Skin epidermis (tissue), 12 donors: ENCODE results near the gene TRAIP.
"Not testable (repeated sequence)": the region's sequence is repeated elsewhere in the genome, so short reads cannot be mapped to it uniquely, and the experiment has no call there.

Experiments used
- H3K27ac ChIP-seq, 21 experiments: fragments of 200-600 bp; sonication (generic) in 11 of 21; one replicate each; pipeline ENCODE4 v1.5.0; 2020; ENCODE audit warnings: mild to moderate bottlenecking in 3 of 21, inconsistent platforms in 2 of 21, moderate library complexity in 2 of 21
- H3K4me3 ChIP-seq, 7 experiments: fragments of 200-600 bp; sonication (generic) in 2 of 7; one replicate each; pipeline ENCODE4 v1.5.0; 2020; ENCODE audit warnings: inconsistent platforms in 2 of 7, mild to moderate bottlenecking in 2 of 7, moderate library complexity in 1 of 7

TRAIP gene, protein sequence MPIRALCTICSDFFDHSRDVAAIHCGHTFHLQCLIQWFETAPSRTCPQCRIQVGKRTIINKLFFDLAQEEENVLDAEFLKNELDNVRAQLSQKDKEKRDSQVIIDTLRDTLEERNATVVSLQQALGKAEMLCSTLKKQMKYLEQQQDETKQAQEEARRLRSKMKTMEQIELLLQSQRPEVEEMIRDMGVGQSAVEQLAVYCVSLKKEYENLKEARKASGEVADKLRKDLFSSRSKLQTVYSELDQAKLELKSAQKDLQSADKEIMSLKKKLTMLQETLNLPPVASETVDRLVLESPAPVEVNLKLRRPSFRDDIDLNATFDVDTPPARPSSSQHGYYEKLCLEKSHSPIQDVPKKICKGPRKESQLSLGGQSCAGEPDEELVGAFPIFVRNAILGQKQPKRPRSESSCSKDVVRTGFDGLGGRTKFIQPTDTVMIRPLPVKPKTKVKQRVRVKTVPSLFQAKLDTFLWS

GRCh38 chr3:49856181-49857005 lies at the start of gene TRAIP:
Gene TRAIP, minus strand, starts transcription at chr3:49856564. Its CDS starts 111 bp downstream, at chr3:49856453.
- H3K27ac ChIP-seq: peak within 1 kb of the TSS in 20 of 21 experiments; percentile 2 to 84 (median 62)
- H3K4me3 ChIP-seq: peak within 1 kb of the TSS; percentile 38 to 70 (median 54)

DNA sequence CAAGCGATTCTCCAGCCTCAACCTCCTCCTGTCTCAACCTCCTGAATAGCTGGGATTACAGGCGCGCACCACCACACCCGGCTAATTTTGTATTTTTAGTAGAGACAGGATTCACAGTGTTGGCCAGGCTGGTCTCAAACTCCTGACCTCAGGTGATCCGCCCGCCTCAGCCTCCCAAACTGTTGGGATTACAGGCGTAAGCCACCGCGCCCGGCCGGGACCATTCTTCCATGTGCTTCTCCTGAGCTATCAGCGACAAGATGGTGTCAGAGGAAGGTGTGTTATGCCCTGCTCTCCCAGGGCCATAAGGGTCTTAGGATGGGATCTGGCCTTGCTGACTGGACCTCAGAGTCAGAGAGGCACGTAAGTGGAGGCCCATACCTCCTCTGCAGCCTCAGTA lies 48.1 kb upstream of the TRAIP start:
- peak overlapping the region in 10 of 21 experiments; percentile 11 to 84 (median 70) for H3K27ac ChIP-seq
- not testable (repeated sequence) for H3K4me3 ChIP-seq

DNA sequence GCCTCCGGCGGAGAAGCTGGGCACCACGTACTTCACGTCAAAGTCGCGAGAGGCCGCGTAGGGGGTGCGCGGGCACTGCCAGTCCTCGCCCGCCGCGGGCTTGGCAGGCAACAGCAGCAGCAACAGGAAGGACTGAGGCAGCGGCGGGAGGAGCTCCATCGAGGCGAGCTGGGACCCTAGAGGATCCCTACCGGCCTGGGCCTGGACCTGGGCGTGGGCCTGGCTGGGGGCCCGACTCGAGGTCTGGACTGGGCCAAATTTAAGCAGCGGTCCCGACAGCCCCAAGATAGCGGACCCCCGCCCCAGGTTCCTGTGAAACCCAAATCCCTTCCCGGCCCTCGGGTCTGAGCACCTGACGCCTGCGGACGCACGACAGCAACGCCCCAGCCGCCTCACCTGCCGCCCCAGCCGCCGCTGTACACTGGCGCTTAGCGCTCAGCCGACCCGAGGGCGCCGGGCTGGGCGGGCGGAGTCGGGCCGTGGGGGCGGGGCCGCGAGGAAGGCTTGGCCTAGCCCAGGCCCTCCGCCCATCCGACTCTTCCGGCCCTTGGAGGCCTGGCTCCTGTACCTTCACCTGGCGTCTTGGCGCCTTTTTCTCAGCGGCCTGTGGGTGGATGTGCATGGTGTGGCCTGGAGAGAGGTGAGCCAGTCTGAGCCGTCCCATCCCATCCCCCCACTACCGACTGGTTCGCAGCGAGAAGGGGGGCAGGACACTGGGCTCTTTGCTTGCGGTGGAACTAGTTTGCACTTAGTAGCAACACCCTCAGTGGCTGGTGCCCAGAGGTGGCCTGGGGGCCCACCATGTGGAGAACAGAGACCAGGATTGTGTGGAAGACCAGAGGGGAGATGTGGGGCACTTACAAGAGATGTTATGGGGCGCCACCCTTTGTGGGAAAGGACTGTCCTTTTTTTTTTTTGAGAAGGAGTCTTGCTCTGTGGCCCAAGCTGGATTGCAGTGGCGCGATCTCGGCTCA lies 47.4 kb upstream of the TRAIP start, which contains the start of gene MST1R:
Gene MST1R, minus strand, starts transcription at position 423 of the 974 bp plus-strand sequence. Its CDS starts 264 bp downstream, at position 159.
- H3K27ac ChIP-seq: peak within 1 kb of the TSS in 18 of 21 experiments; percentile 1 to 84 (median 75)
- H3K4me3 ChIP-seq: peak within 1 kb of the TSS; percentile 15 to 40 (median 26)

GRCh38 chr3:49902511-49903345 lies 46.4 kb upstream of the TRAIP start:
- peak overlapping the region; percentile 15 to 40 (median 26) for H3K4me3 ChIP-seq
- H3K27ac ChIP-seq: peak overlapping the region in 18 of 21 experiments; percentile 1 to 91 (median 75)

GRCh38 chr3:49901366-49902339 lies 45.3 kb upstream of the TRAIP start:
- Histone ChIP-seq H3K4me3 (peak overlapping the region in 4 of 7 experiments; percentile 9 to 40 (median 26)), H3K27ac (peak overlapping the region in 19 of 21 experiments; percentile 15 to 91 (median 77))

- Histone ChIP-seq H3K4me3 (peak overlapping the region in 2 of 7 experiments; percentile 15 to 36), H3K27ac (peak overlapping the region; percentile 11 to 91 (median 76))
These were observed 44.3 kb upstream of the TRAIP start for GRCh38 chr3:49900491-49901153.

- H3K4me3 ChIP-seq: peak overlapping the region in 1 of 7 experiments; percentile 36
These were observed 43.5 kb upstream of the TRAIP start for GRCh38 chr3:49899815-49900214.

GRCh38 chr3:49898991-49899390 lies 42.6 kb upstream of the TRAIP start:
- Histone ChIP-seq H3K27ac (peak overlapping the region in 3 of 21 experiments; percentile 18 to 28 (median 23)), H3K4me3 (no peak overlapping the region)

More at GRCh38 chr3:49899815-49900214, 43.5 kb upstream of the TRAIP start:
- peak overlapping the region in 14 of 21 experiments; percentile 3 to 91 (median 79) for H3K27ac ChIP-seq

DNA sequence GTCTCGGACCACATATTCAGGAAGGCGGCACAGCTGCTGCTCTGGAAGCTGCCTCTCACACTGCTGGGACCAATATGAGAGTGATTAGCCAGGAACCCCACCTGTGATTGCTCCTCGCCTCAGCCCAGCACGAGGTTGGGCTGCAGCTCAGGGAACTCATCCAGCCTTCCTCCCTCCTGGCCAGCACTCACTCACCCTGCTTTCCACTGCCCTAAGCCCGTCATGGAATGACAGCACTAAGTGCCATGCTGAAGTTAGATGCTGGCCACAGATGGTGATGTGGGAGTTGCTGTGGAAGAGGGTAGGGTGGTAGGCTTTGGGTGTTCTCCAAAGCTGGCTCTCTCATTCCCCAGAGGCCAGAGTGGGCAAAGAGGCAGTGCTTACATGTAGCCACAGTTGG lies 40.0 kb upstream of the TRAIP start:
- Histone ChIP-seq H3K27ac (no peak overlapping the region), H3K4me3 (no peak overlapping the region)

GRCh38 chr3:49895791-49896190 lies 39.4 kb upstream of the TRAIP start:
- Histone ChIP-seq H3K4me3 (no peak overlapping the region), H3K27ac (no peak overlapping the region)

- no peak overlapping the region for H3K4me3 ChIP-seq
- H3K27ac ChIP-seq: no peak overlapping the region
These were observed 32.9 kb upstream of the TRAIP start for GRCh38 chr3:49889296-49889695.

DNA sequence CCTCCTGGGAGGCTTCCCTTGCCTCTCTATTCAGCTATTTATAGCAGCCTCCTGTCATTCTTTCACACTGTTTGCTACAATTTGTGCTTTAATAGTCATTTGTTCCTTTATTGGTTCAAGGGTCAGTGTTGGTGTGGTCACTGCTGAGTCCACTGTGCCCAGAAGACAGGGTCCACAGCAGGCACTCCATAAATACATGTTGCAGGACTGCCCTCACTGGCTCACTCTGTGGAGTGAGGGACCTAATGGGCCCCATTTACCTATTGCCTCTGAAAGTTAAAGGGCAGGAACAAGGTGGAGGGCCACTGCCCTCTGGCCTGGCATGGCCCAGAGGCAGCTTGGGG lies 30.5 kb upstream of the TRAIP start:
- H3K4me3 ChIP-seq: no peak overlapping the region
- H3K27ac ChIP-seq: no peak overlapping the region

DNA sequence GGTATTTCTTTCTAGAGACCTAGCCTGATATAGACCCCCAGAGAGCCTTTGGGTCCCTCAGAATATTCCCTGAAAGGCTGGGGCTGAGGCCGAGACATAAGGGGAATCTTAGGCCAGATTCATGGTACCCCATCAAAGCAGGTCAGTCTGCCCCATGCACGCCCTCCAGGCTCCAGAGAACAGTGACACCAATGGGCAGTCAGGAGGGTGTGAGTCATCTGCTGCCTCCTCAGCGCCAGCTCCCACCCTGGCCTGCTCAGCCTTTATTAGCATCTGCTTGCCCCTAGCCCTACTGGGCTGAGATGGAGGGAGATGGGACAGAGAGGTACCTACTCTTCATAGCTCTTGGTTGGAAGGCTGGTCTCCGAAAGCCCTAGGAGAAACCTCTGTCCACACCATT lies 27.6 kb upstream of the TRAIP start:
- no peak overlapping the region for H3K27ac ChIP-seq
- no peak overlapping the region for H3K4me3 ChIP-seq

DNA sequence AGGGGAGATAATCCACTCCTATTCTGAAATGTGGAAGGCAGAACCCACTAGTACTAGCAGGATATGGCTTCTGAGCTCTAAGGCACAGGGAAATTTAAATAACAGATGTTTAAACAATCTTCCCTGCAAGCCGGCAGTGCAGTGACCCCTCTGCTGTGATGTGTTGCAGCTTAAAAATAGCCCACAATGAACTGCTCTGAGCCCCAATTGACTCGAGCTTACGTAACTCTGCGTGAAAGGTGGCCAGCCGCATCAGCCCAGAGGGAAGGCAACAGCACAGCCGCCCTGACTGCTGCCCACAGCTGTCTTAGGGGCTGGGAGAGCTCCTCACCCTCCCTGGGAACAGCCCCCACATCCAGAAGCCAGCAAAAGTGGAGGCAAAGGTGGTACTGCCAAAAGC lies 25.8 kb upstream of the TRAIP start:
- Histone ChIP-seq H3K4me3 (no peak overlapping the region), H3K27ac (no peak overlapping the region)

DNA sequence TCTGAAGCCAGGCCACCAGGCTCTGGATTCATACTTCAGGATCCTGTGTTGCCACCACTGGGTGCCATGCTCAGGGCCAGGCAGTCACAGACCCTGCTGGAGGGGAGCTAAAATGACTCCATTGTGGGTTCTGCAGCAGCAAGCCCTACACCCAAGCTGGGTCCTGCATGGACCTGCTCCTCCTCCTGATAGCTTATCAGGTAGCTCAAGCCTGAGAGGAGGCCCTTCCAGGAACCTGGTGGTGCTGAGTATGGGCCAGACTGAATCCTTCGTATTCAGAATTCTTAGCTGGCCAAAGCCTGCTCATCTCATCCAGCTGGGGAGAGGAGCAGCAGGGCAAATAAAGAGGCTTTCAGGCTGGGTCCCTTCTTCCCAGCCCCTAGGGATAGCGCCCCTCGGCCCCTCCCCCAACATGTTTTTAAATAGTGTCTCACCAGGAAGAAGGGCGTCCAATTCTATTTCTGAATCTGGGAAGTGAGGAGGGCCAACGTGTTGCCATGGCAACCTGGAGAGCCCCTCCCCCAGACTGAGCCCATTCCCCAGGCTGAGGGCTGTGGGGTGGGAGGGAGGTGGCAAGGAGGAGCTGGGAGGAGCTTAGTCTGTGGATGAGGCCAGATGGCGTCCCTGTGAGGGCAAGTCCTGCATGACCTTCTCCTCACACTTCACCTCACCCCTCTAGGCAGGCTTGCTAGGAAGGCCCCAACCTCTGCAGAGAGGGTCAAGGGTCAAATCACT lies 24.4 kb upstream of the TRAIP start:
- H3K27ac ChIP-seq: no peak overlapping the region
- no peak overlapping the region for H3K4me3 ChIP-seq

DNA sequence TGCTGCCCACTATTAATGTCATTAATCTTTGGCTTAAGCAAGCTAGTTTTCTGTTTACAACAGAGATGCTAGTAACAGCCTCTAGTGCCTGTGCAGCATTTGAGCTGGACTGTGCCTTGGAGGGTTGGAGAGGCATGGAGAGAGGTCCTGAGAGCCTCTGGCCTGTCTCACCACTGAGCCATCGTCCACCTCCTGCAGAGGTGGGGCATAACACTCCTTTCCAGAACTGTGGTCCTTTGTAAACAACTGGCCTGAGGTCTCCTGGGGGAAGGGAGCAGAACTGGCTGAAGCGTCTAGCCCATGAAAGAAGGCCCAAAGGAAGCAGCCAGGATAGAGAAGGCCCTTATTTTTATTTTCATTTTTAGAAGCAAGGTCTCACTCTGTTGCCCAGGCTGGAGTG lies 23.4 kb upstream of the TRAIP start:
- no peak overlapping the region for H3K27ac ChIP-seq
- no peak overlapping the region for H3K4me3 ChIP-seq
